Suprapubic skin (tissue), 3 donors: ENCODE results near the gene CD164.

ENCODE experiments used
- POLR2AphosphoS5 ChIP-seq, 3 donors: sonication (generic); formaldehyde crosslinking; IDR thresholded peaks; one replicate each; pipeline ENCODE4 v1.6.1; 2017; ENCODE audit warnings: antibody characterized with exemption in 3 of 3
- TF ChIP-seq, protein P1 (sequence below), 2 donors: fragments of 200-600 bp in 1 of 2; fragments of 450-650 bp in 1 of 2; sonication (generic) in 1 of 2; IDR thresholded peaks; one replicate each; pipeline ENCODE4 v1.5.1; 2016 to 2019; ENCODE audit warnings: antibody characterized with exemption in 2 of 2, mild to moderate bottlenecking in 1 of 2, moderate library complexity in 1 of 2

DNA sequence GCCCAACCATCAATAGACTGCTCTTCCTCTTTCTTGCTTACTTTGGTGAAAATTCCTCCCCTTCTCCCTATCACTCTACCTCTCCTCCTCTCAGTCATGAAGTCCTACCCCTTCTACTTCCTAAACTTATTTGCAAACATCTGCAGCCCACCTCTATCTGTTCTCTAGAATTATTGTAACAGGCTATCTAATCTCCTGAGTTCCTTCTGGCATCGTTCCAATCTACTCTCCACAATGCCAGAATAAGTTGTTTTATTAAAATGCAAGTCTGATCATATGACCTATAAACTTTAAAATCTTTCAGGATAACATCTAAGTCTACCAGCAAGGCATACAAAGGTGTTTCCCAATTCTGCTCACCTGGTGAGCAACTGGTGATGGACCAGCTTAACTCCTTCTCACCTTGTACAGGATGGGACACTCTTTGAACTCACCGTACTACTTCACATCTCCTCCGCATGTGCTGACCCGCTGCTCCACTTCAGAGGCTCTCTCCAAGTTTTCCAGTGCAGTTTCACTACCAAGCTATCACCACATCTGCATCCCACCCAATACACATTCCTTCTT lies 7.9 kb downstream of the CD164 start:
- TF ChIP-seq POLR2AphosphoS5 (IDR thresholded peaks at IDR 0.05) = no peak
- TF ChIP-seq, protein P1, sequence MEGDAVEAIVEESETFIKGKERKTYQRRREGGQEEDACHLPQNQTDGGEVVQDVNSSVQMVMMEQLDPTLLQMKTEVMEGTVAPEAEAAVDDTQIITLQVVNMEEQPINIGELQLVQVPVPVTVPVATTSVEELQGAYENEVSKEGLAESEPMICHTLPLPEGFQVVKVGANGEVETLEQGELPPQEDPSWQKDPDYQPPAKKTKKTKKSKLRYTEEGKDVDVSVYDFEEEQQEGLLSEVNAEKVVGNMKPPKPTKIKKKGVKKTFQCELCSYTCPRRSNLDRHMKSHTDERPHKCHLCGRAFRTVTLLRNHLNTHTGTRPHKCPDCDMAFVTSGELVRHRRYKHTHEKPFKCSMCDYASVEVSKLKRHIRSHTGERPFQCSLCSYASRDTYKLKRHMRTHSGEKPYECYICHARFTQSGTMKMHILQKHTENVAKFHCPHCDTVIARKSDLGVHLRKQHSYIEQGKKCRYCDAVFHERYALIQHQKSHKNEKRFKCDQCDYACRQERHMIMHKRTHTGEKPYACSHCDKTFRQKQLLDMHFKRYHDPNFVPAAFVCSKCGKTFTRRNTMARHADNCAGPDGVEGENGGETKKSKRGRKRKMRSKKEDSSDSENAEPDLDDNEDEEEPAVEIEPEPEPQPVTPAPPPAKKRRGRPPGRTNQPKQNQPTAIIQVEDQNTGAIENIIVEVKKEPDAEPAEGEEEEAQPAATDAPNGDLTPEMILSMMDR (IDR thresholded peaks at IDR 0.05) = no peak
